ENCODE measurements around the gene THAP8. TPM values are rescaled to one million over a fixed set of nuclear protein-coding genes. Genes with fewer than 3 reads are reported as not detected.

THAP8 gene
- total RNA-seq, 2 experiments from 2014 or later = 3.1 to 3.4 TPM

- Mint-ChIP-seq H3K4me3 (no peak overlapping the region), H3K9me3 (ENCODE audit: low read depth) (no peaks in the 10 kb centered on the region), H3K27ac (no peak overlapping the region), H3K36me3 (ENCODE audit: low read depth) (peaks cover 28% of the 10 kb centered on the region), H3K4me1 (no peaks in the 10 kb centered on the region), H3K27me3 (no peaks in the 10 kb centered on the region)
- ATAC-seq (no peak), DNase-seq (no peak)
- ChIA-PET CTCF (no interaction called here), POLR2A (no interaction called here)
- intact Hi-C loops (cut with DNase I, micrococcal nuclease) = loop anchor here in 1 of 2 experiments (5.0 kb wide), 1 partner anchor 107 kb away; no protein-coding TSS in a partner anchor
Measured at GRCh38 chr19:36064826-36065225, 10.7 kb upstream of the THAP8 start.

GRCh38 chr19:36061367-36061766, 7.3 kb upstream of the THAP8 start:
- Mint-ChIP-seq H3K36me3 (ENCODE audit: low read depth) (peaks cover 10% of the 10 kb centered on the region), H3K27ac (no peak overlapping the region), H3K9me3 (ENCODE audit: low read depth) (no peaks in the 10 kb centered on the region), H3K27me3 (no peaks in the 10 kb centered on the region), H3K4me1 (peaks cover 1% of the 10 kb centered on the region), H3K4me3 (no peak overlapping the region)
- ATAC-seq (no peak), DNase-seq (no peak)
- intact Hi-C loops (cut with DNase I, micrococcal nuclease) = loop anchor here in 1 of 2 experiments (5.0 kb wide), 1 partner anchor 111 kb away; no protein-coding TSS in a partner anchor
- POLR2A ChIA-PET = no interaction called here
- CTCF ChIA-PET = interaction anchor here (0.7 to 0.9 kb wide), 2 partner anchors 14 to 53 kb away, joined by 3 to 4 read pairs; no protein-coding TSS in a partner anchor

- ATAC-seq = peak; percentile 53
Measured at GRCh38 chr19:36060430-36060829, 6.3 kb upstream of the THAP8 start.

GRCh38 chr19:36059180-36059910, 5.3 kb upstream of the THAP8 start:
- ChIA-PET CTCF (interaction anchor here (0.6 to 1.2 kb wide), 5 partner anchors 23 to 365 kb away, joined by 3 to 5 read pairs (median 3); no protein-coding TSS in a partner anchor), POLR2A (interaction anchor here (0.6 kb wide), 1 partner anchor 24 kb away, joined by 3 read pairs; no protein-coding TSS in a partner anchor)
- H3K27ac Mint-ChIP-seq = no peak overlapping the region
- DNase-seq = no peak
- intact Hi-C loops (cut with DNase I, micrococcal nuclease) = no loop called here
- no peak for ATAC-seq
- H3K4me3 Mint-ChIP-seq = no peak overlapping the region
- H3K36me3 Mint-ChIP-seq (ENCODE audit: low read depth) = peaks cover 10% of the 10 kb centered on the region
- no peaks in the 10 kb centered on the region for H3K9me3 Mint-ChIP-seq (ENCODE audit: low read depth)
- H3K27me3 Mint-ChIP-seq = no peaks in the 10 kb centered on the region
- peaks cover 10% of the 10 kb centered on the region for H3K4me1 Mint-ChIP-seq

More at GRCh38 chr19:36060430-36060829, 6.3 kb upstream of the THAP8 start:
- H3K9me3 Mint-ChIP-seq (ENCODE audit: low read depth) = no peaks in the 10 kb centered on the region
- DNase-seq = peak; percentile 54
- H3K4me3 Mint-ChIP-seq = no peak overlapping the region
- POLR2A ChIA-PET = no interaction called here
- H3K4me1 Mint-ChIP-seq = peaks cover 7% of the 10 kb centered on the region
- no peaks in the 10 kb centered on the region for H3K27me3 Mint-ChIP-seq
- H3K27ac Mint-ChIP-seq = no peak overlapping the region
- H3K36me3 Mint-ChIP-seq (ENCODE audit: low read depth) = peaks cover 10% of the 10 kb centered on the region
- CTCF ChIA-PET = interaction anchor here (0.8 to 0.9 kb wide), 2 partner anchors 15 to 54 kb away, joined by 3 to 4 read pairs; partner anchors contain the start of gene POLR2I
- intact Hi-C loops (cut with DNase I, micrococcal nuclease) = loop anchor here in 1 of 2 experiments (5.0 kb wide), 1 partner anchor 112 kb away; no protein-coding TSS in a partner anchor

GRCh38 chr19:36058481-36059179, 4.5 kb upstream of the THAP8 start:
- intact Hi-C loops (cut with DNase I, micrococcal nuclease) = no loop called here
- no peak overlapping the region for H3K27ac Mint-ChIP-seq
- DNase-seq (no peak), ATAC-seq (no peak)
- ChIA-PET CTCF (interaction anchor here (0.7 to 1.2 kb wide), 3 partner anchors 24 to 455 kb away, joined by 3 to 5 read pairs (median 3); no protein-coding TSS in a partner anchor), POLR2A (no interaction called here)
- H3K4me1 Mint-ChIP-seq = peaks cover 13% of the 10 kb centered on the region
- H3K27me3 Mint-ChIP-seq = no peaks in the 10 kb centered on the region
- no peaks in the 10 kb centered on the region for H3K9me3 Mint-ChIP-seq (ENCODE audit: low read depth)
- peaks cover 10% of the 10 kb centered on the region for H3K36me3 Mint-ChIP-seq (ENCODE audit: low read depth)
- H3K4me3 Mint-ChIP-seq = no peak overlapping the region

- peaks cover 2% of the 10 kb centered on the region for H3K36me3 Mint-ChIP-seq (ENCODE audit: low read depth)
- H3K4me3 Mint-ChIP-seq = peak within 1 kb of the TSS; percentile 92
- intact Hi-C loops (cut with DNase I, micrococcal nuclease) = loop anchor here (1.0 to 5.0 kb wide), 25 partner anchors 38 to 473 kb away; partner anchors contain the start of genes ALKBH6 (in 2 of the 2), SDHAF1 (in 2 of the 2), TBCB (in 2 of the 2) and ARHGAP33 (in 1 of the 2)
- H3K4me1 Mint-ChIP-seq = peaks cover 14% of the 10 kb centered on the region
- CTCF ChIA-PET = interaction anchor here (0.6 to 1.3 kb wide), 4 partner anchors 26 to 114 kb away, joined by 3 to 5 read pairs (median 4); partner anchors contain the start of gene ALKBH6
- peak within 1 kb of the TSS; percentile 97 for H3K27ac Mint-ChIP-seq
- POLR2A ChIA-PET = interaction anchor here (1.2 kb wide), 1 partner anchor 60 kb away, joined by 5 read pairs; the partner anchor contains the start of genes POLR2I and TBCB
- no peaks in the 10 kb centered on the region for H3K27me3 Mint-ChIP-seq
- DNase-seq (peak; percentile 97), ATAC-seq (peak; percentile 81)
- H3K9me3 Mint-ChIP-seq (ENCODE audit: low read depth) = no peaks in the 10 kb centered on the region
Measured at GRCh38 chr19:36054733-36055686, 925 bp upstream of the THAP8 start, which contains the start of gene WDR62. Gene WDR62 (plus strand): TSS chr19:36054897. CDS start chr19:36054972, 75 bp downstream.

GRCh38 chr19:36051637-36052036, 2.4 kb downstream of the THAP8 start:
- no peaks in the 10 kb centered on the region for H3K27me3 Mint-ChIP-seq
- no peak overlapping the region for H3K27ac Mint-ChIP-seq
- ChIA-PET CTCF (no interaction called here), POLR2A (no interaction called here)
- H3K9me3 Mint-ChIP-seq (ENCODE audit: low read depth) = no peaks in the 10 kb centered on the region
- ATAC-seq = no peak
- H3K36me3 Mint-ChIP-seq (ENCODE audit: low read depth) = no peaks in the 10 kb centered on the region
- no peak overlapping the region for H3K4me3 Mint-ChIP-seq
- intact Hi-C loops (cut with DNase I, micrococcal nuclease) = loop anchor here (5.0 kb wide), 2 partner anchors 54 to 326 kb away; partner anchors contain the start of genes SDHAF1 (in 1 of the 2) and ZFP14 (in 1 of the 2)
- no peak for DNase-seq
- H3K4me1 Mint-ChIP-seq = peaks cover 14% of the 10 kb centered on the region

- no peak overlapping the region for H3K27ac Mint-ChIP-seq
- intact Hi-C loops (cut with DNase I, micrococcal nuclease) = loop anchor here (5.0 kb wide), 2 partner anchors 54 to 326 kb away; partner anchors contain the start of genes SDHAF1 (in 1 of the 2) and ZFP14 (in 1 of the 2)
- CTCF ChIA-PET = no interaction called here
- DNase-seq (peak; percentile 16), ATAC-seq (no peak)
- no peaks in the 10 kb centered on the region for H3K9me3 Mint-ChIP-seq (ENCODE audit: low read depth)
- H3K4me3 Mint-ChIP-seq = no peak overlapping the region
- POLR2A ChIA-PET = no interaction called here
- H3K27me3 Mint-ChIP-seq = no peaks in the 10 kb centered on the region
- no peaks in the 10 kb centered on the region for H3K36me3 Mint-ChIP-seq (ENCODE audit: low read depth)
- peaks cover 12% of the 10 kb centered on the region for H3K4me1 Mint-ChIP-seq
Measured at GRCh38 chr19:36051236-36051635, 2.8 kb downstream of the THAP8 start.

GRCh38 chr19:36049080-36049698, 4.9 kb downstream of the THAP8 start:
- DNase-seq (no peak), ATAC-seq (no peak)
- intact Hi-C loops (cut with DNase I, micrococcal nuclease) = no loop called here
- POLR2A ChIA-PET = no interaction called here
- Mint-ChIP-seq H3K4me3 (no peak overlapping the region), H3K4me1 (peaks cover 4% of the 10 kb centered on the region), H3K9me3 (ENCODE audit: low read depth) (no peaks in the 10 kb centered on the region), H3K27me3 (no peaks in the 10 kb centered on the region), H3K36me3 (ENCODE audit: low read depth) (peaks cover 4% of the 10 kb centered on the region), H3K27ac (no peak overlapping the region)
- CTCF ChIA-PET = no interaction called here

- H3K36me3 Mint-ChIP-seq (ENCODE audit: low read depth) = peaks cover 4% of the 10 kb centered on the region
- no peak overlapping the region for H3K27ac Mint-ChIP-seq
- no peak overlapping the region for H3K4me3 Mint-ChIP-seq
- POLR2A ChIA-PET = no interaction called here
- DNase-seq (no peak), ATAC-seq (no peak)
- no peaks in the 10 kb centered on the region for H3K9me3 Mint-ChIP-seq (ENCODE audit: low read depth)
- no peaks in the 10 kb centered on the region for H3K4me1 Mint-ChIP-seq
- no peaks in the 10 kb centered on the region for H3K27me3 Mint-ChIP-seq
- intact Hi-C loops (cut with DNase I, micrococcal nuclease) = no loop called here
- CTCF ChIA-PET = interaction anchor here (0.6 kb wide), 1 partner anchor 257 kb away, joined by 3 read pairs; no protein-coding TSS in a partner anchor
Measured at GRCh38 chr19:36047835-36048234, 6.2 kb downstream of the THAP8 start.

All from activated CD4-positive, alpha-beta T cell treated with anti-CD3 and anti-CD28 coated beads for 36 hours (primary cell).